GM20000 (cell line): ENCODE measurements around the gene SLC34A3.

ENCODE experiments used
- DNase-seq: peaks from one replicate; pipeline ENCODE4 v3.0.0; 2012; ENCODE audit warnings: low spot score
- TF ChIP-seq, protein P1 (sequence below): IDR thresholded peaks from 2 replicates; pipeline ENCODE4 v1.5.1; 2012; ENCODE audit warnings: mild to moderate bottlenecking, control low read depth; ENCODE audit errors: extremely low read depth, missing control alignments

The SLC34A3 gene

GRCh38 chr9:137244486-137245449 is 14.1 kb downstream of the SLC34A3 start:
- TF ChIP-seq, protein P1, sequence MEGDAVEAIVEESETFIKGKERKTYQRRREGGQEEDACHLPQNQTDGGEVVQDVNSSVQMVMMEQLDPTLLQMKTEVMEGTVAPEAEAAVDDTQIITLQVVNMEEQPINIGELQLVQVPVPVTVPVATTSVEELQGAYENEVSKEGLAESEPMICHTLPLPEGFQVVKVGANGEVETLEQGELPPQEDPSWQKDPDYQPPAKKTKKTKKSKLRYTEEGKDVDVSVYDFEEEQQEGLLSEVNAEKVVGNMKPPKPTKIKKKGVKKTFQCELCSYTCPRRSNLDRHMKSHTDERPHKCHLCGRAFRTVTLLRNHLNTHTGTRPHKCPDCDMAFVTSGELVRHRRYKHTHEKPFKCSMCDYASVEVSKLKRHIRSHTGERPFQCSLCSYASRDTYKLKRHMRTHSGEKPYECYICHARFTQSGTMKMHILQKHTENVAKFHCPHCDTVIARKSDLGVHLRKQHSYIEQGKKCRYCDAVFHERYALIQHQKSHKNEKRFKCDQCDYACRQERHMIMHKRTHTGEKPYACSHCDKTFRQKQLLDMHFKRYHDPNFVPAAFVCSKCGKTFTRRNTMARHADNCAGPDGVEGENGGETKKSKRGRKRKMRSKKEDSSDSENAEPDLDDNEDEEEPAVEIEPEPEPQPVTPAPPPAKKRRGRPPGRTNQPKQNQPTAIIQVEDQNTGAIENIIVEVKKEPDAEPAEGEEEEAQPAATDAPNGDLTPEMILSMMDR = no peak
- DNase-seq = no peak

DNA sequence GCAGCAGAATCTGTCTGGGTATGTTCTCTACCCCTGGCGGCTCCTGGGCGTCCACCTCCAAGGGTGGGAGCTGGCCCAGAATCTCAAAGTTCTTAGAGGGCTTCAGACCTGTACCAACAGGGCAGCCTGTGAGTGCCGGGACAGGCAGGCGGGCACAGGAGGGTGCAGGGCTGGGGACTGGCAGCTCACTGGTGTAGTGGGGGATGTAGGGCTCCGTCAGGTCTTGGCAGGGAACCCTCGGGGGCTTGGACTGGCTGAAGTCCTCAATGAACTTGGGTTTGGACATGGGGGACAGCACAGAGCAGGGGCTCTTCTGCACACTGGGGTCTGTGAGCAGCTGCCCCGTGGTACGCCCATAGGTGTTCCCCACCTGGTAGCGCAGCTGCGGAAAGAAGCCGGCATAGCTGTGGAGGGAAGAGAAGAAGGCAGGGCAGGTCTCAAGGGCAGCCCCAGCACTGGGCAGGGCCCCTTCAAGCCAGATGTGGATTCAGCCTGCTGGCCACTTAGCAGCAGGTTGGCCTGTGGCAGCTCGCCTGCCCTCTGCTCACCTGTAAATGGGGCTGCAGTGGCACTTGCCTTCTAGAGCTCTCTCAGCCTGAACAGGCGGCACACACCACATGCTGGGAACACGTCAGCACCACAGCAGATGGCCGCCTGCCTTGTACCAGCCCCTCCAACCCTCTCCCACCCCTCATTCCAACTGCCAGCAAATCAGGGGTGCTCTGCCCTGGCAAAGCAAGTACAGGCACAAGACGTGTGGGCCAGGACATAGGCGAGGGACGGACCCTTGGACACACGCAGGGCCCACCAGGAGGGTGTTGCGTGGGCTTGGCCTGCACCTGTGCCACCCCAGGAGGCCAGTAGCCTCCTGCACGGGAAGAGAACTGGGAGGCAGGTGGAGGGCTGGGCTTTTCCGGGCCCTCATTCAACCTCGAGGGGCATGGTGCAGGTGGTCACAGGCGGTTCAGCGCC is 15.0 kb downstream of the SLC34A3 start:
- no peak for DNase-seq
- TF ChIP-seq, protein P1 = no peak

DNA sequence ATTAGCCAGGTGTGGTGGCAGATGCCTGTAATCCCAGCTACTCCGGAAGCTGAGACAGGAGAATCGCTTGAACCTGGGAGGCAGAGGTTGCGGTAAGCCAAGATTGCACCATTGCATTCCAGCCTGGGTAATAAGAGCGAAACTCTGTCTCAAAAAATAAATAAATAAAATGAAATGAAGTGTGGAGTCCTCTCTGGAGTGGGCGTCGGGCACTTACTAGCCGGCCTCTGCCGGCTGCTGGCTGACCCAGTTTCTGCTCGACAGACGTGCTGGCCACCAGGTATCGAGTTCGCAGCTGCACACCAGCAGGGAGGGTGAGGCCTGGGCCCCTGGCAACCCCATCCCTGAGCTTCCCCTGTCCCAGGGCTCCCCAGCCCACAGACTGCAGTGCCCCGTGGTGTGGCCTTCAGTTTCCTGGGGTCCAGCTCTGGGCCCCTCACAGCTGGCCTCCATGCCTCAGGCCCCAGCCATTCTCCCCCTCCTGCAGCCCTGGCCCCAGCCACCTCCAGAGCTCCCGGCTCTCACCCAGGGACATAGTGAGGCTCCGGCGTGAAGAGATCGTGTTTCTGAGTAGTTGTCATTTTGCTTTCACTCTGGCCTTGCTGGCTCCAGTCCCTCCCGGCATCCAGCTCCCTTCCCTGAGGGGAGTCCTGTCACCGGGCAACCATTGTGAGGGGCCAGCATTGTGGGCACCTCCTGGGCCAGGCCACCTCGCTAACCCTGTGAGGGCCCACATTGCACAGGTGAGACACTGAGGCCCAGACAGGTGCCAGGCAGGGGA is 16.6 kb downstream of the SLC34A3 start:
- no peak for DNase-seq
- TF ChIP-seq, protein P1 = no peak

DNA sequence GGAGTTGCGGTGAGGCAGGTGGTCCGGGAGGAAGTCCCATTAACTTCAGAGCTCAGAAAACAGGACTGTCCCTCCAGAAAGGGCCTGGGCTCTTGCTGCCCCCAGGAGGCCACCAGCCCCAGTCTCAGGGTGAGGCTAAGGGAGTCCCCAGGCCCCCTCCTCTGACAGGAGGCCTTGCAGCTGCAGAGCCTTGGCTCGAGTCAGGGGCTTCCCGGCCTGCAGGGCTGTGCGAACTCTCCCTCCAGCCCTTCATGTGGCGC is 17.1 kb downstream of the SLC34A3 start:
- DNase-seq = no peak
- TF ChIP-seq, protein P1 = no peak

GRCh38 chr9:137250329-137251193 is 19.9 kb downstream of the SLC34A3 start:
- TF ChIP-seq, protein P1 = no peak
- no peak for DNase-seq

DNA sequence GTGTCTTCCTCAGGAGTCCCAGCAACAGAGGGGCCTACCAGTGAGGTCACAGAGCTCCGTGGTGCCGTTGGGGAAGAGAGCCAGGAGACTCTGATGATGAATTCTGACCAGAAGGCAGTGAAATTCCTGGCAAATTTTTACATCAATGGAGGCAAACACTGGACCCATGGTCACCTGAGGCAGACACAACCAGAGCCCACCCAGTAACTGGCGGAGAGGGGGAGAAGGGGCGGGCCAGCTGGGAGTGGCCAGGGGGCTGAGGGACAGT is 20.4 kb downstream of the SLC34A3 start, which contains the start of gene STPG3:
Gene STPG3 (plus strand): TSS at position 93 of the 268 bp plus-strand sequence. CDS start 1 bp downstream, at position 94.
- TF ChIP-seq, protein P1 = no peak
- no peak for DNase-seq
